GM12864 (cell line): Measurements from ENCODE around the gene FOXR2.

Source experiments
- DNase-seq: peaks from one replicate; pipeline ENCODE4 v3.0.0-alpha.2; 2011; ENCODE audit warnings: low read depth
- H3K4me3 ChIP-seq: 2 replicates; pipeline ENCODE4 v1.5.1; 2011; ENCODE audit warnings: mild to moderate bottlenecking, low read depth, low read length, control low read depth
- CTCF ChIP-seq: IDR thresholded peaks from 2 replicates; pipeline ENCODE4 v1.5.1; 2011; ENCODE audit warnings: low read depth, mild to moderate bottlenecking, moderate library complexity, low read length, control low read depth, inconsistent platforms; ENCODE audit errors: missing control alignments

The FOXR2 gene, protein sequence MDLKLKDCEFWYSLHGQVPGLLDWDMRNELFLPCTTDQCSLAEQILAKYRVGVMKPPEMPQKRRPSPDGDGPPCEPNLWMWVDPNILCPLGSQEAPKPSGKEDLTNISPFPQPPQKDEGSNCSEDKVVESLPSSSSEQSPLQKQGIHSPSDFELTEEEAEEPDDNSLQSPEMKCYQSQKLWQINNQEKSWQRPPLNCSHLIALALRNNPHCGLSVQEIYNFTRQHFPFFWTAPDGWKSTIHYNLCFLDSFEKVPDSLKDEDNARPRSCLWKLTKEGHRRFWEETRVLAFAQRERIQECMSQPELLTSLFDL

DNA sequence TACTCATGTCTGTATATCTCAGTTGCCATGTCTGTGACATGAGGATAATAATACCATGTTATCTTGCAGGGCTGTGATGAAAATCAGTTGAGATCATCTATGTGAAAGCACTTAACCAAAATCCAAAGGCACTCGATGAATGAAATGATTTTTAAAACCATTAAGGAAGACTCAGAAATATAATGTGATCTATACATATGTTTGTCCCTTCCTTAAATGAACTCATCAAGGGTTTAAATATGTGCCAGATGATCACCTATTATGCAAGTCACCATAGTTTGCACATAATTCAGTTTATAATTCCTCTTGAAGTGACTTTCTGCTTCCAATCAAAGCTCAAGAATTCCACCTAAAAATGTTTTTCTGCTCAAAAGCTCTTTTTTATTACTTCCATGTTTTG is at the start of gene FOXR2:
Gene FOXR2 (plus strand): TSS at position 301 of the 400 bp plus-strand sequence. CDS start 312 bp downstream, outside the sequence.
- no peak within 1 kb of the TSS for H3K4me3 ChIP-seq
- DNase-seq: no peak
- no peak for TF ChIP-seq CTCF

GRCh38 chrX:55579115-55579514 is 44.1 kb upstream of the FOXR2 start:
- no peak for TF ChIP-seq CTCF
- no peak overlapping the region for H3K4me3 ChIP-seq
- no peak for DNase-seq

DNA sequence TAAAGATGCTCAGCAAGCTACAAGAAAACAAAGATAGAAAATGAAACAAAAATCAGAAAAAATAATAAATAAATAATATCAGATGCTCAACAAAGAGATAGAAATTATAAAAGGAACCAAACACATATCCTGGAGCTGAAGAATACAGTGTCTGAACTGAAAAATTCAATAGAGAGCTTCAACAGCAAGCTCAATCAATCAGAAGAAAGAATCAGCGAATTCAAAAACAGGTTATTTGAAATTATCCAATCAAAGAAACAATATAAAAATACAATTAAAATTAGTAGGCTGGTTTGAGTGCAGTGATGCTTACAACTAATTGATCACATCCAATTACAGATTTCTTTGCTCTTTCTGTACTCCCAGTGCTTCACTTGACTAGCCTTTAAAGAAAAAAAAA is 40.8 kb upstream of the FOXR2 start:
- no peak overlapping the region for H3K4me3 ChIP-seq
- DNase-seq: no peak

GRCh38 chrX:55593296-55593695 is 29.9 kb upstream of the FOXR2 start:
- no peak for DNase-seq
- H3K4me3 ChIP-seq: no peak overlapping the region
- TF ChIP-seq CTCF: no peak

More for the DNA sequence above, 40.8 kb upstream of the FOXR2 start:
- no peak for TF ChIP-seq CTCF

GRCh38 chrX:55593756-55594257 is 29.4 kb upstream of the FOXR2 start:
- DNase-seq: no peak
- no peak for TF ChIP-seq CTCF
- no peak overlapping the region for H3K4me3 ChIP-seq

- no peak for TF ChIP-seq CTCF
- H3K4me3 ChIP-seq: no peak overlapping the region
- DNase-seq: no peak
These were observed 24.9 kb upstream of the FOXR2 start for GRCh38 chrX:55598333-55598732.

DNA sequence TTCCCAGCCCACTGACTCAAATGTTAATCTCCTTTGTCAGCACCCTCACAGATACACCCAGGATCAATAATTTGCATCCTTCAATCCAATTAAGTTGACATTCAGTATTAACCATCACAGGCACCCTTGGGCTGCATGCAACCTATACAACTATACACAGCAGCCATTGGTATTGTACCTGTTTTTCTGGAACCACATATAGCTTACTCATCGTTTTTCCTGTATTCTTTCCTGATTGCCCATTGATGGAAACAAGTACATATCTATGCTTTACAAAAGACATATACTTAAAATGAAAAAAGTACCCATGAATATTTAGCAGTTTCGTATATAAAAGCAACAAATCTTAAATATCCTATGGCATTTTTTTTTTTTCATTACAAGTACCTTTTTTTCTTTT is 3.7 kb upstream of the FOXR2 start:
- DNase-seq: no peak
- TF ChIP-seq CTCF: no peak

More for the DNA sequence above, 3.7 kb upstream of the FOXR2 start:
- no peak overlapping the region for H3K4me3 ChIP-seq
